Measurements from ENCODE around the gene NBL1.

The NBL1 gene

GRCh38 chr1:19621274-19621950, 22.7 kb upstream of the NBL1 start:
- TF ChIP-seq CTCF (IDR thresholded peaks at IDR 0.05) = no peak
- Histone ChIP-seq H3K79me2 (peaks cover 14% of the 10 kb centered on the region), H3K27ac (no peak overlapping the region), H3K27me3 (ENCODE audit: control insufficient read depth, insufficient read depth, low read length) (no peaks in the 10 kb centered on the region), H2AFZ (no peak overlapping the region), H3K4me3 (ENCODE audit: low read depth, low read length) (no peak overlapping the region), H3K9me3 (ENCODE audit: control insufficient read depth, low read length) (no peaks in the 10 kb centered on the region), H3K4me1 (peaks cover 4% of the 10 kb centered on the region), H3K9ac (no peak overlapping the region), H3K36me3 (ENCODE audit: control insufficient read depth, insufficient read depth, low read length) (no peaks in the 10 kb centered on the region), H3K4me2 (ENCODE audit: low read length) (no peak overlapping the region)

- peaks cover 13% of the 10 kb centered on the region for H3K79me2 ChIP-seq
- TF ChIP-seq CTCF (IDR thresholded peaks at IDR 0.05) = no peak
- H2AFZ ChIP-seq = no peak overlapping the region
- no peaks in the 10 kb centered on the region for H3K27me3 ChIP-seq (ENCODE audit: control insufficient read depth, insufficient read depth, low read length)
- no peak overlapping the region for H3K9ac ChIP-seq
- no peak overlapping the region for H3K27ac ChIP-seq
- H3K4me3 ChIP-seq (ENCODE audit: low read depth, low read length) = no peak overlapping the region
- no peaks in the 10 kb centered on the region for H3K9me3 ChIP-seq (ENCODE audit: control insufficient read depth, low read length)
- peaks cover 4% of the 10 kb centered on the region for H3K4me1 ChIP-seq
- no peaks in the 10 kb centered on the region for H3K36me3 ChIP-seq (ENCODE audit: control insufficient read depth, insufficient read depth, low read length)
- no peak overlapping the region for H3K4me2 ChIP-seq (ENCODE audit: low read length)
These were observed 21.9 kb upstream of the NBL1 start for GRCh38 chr1:19622204-19622603.

- no peak overlapping the region for H3K4me3 ChIP-seq (ENCODE audit: low read depth, low read length)
- H3K9ac ChIP-seq = no peak overlapping the region
- H3K4me2 ChIP-seq (ENCODE audit: low read length) = no peak overlapping the region
- H3K9me3 ChIP-seq (ENCODE audit: control insufficient read depth, low read length) = no peaks in the 10 kb centered on the region
- peaks cover 8% of the 10 kb centered on the region for H3K79me2 ChIP-seq
- H3K36me3 ChIP-seq (ENCODE audit: control insufficient read depth, insufficient read depth, low read length) = no peaks in the 10 kb centered on the region
- no peak overlapping the region for H2AFZ ChIP-seq
- no peak overlapping the region for H3K27ac ChIP-seq
- H3K27me3 ChIP-seq (ENCODE audit: control insufficient read depth, insufficient read depth, low read length) = no peaks in the 10 kb centered on the region
- H3K4me1 ChIP-seq = peaks cover 4% of the 10 kb centered on the region
- TF ChIP-seq CTCF (IDR thresholded peaks at IDR 0.05) = no peak
These were observed 20.6 kb upstream of the NBL1 start for GRCh38 chr1:19623523-19623922.

DNA sequence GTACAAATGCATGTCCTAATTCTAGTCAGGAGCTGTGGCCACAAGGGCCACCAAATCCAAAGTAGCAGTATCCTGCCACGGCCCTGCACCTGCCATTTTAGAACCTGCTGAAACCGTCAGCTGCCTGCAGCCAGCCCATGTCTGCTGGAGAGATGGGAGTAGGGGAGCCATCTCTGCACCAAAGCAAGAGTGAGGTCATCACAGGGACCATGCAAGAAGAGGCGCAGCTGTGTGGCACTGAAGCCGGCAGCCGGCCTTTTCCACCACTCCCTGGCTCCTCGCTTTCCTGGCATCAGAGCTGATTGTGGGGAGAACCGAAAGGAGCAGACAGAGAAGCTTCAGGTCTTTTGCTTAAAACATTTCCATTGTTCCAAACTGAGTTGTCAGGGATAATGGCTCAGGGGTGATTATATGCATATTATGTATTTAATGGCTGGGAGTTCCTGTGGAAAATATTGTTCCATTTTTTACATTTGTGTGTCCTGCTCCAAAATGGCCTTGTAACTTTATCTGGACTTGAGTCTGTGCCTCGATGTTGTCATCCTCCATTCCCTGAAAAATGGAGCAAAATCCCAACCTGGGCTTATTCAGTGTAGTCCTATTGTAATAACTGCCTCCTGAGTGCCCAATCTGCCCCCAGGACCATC, 18.7 kb upstream of the NBL1 start:
- Histone ChIP-seq H3K4me2 (ENCODE audit: low read length) (no peak overlapping the region), H3K4me1 (peaks cover 4% of the 10 kb centered on the region), H2AFZ (no peak overlapping the region), H3K27me3 (ENCODE audit: control insufficient read depth, insufficient read depth, low read length) (no peaks in the 10 kb centered on the region), H3K36me3 (ENCODE audit: control insufficient read depth, insufficient read depth, low read length) (no peaks in the 10 kb centered on the region), H3K79me2 (peaks cover 4% of the 10 kb centered on the region), H3K9me3 (ENCODE audit: control insufficient read depth, low read length) (no peaks in the 10 kb centered on the region), H3K9ac (no peak overlapping the region), H3K4me3 (ENCODE audit: low read depth, low read length) (no peak overlapping the region), H3K27ac (no peak overlapping the region)
- no peak for TF ChIP-seq CTCF (IDR thresholded peaks at IDR 0.05)

GRCh38 chr1:19628879-19629278, 15.2 kb upstream of the NBL1 start:
- Histone ChIP-seq H3K9me3 (ENCODE audit: control insufficient read depth, low read length) (no peaks in the 10 kb centered on the region), H3K79me2 (no peaks in the 10 kb centered on the region), H3K4me3 (ENCODE audit: low read depth, low read length) (no peak overlapping the region), H3K27me3 (ENCODE audit: control insufficient read depth, insufficient read depth, low read length) (no peaks in the 10 kb centered on the region), H3K36me3 (ENCODE audit: control insufficient read depth, insufficient read depth, low read length) (no peaks in the 10 kb centered on the region), H3K9ac (no peak overlapping the region), H3K4me1 (peaks cover 4% of the 10 kb centered on the region), H3K27ac (no peak overlapping the region), H2AFZ (no peak overlapping the region), H3K4me2 (ENCODE audit: low read length) (no peak overlapping the region)
- TF ChIP-seq CTCF (IDR thresholded peaks at IDR 0.05) = no peak

All from parathyroid adenoma (tissue), 2 donors.